ENCODE measurements around the gene PPP1R3E. TPM values are rescaled to one million over a fixed set of nuclear protein-coding genes. Genes with fewer than 3 reads are reported as not detected.

The PPP1R3E gene
- total and polyA plus RNA-seq, 2 of the 13 experiments (the other 11 are each of a cell fraction or from before 2014, with no cell fraction given): 16.5 to 26.5 TPM

GRCh38 chr14:23301288-23301968 is 1.2 kb downstream of the PPP1R3E start (continued):
- TF ChIP-seq ZFP91 (CRISPR knock-in tag; IDR thresholded peaks at IDR 0.05; ENCODE audit: borderline replicate concordance) (no peak), ZNF674 (CRISPR knock-in tag; IDR thresholded peaks at IDR 0.05; ENCODE audit: low read depth) (peak; percentile 60), ZNF234 (CRISPR knock-in tag; conservative IDR thresholded peaks at IDR 0.05) (no peak), CBX5 (CRISPR knock-in tag; IDR thresholded peaks at IDR 0.05; ENCODE audit: borderline replicate concordance) (peak; percentile 94; the same call in 1 of the 2 replicates), HNF4G (IDR thresholded peaks at IDR 0.05; ENCODE audit: borderline replicate concordance, low read depth, low read length) (no peak), HNF4G (CRISPR knock-in tag; IDR thresholded peaks at IDR 0.05; ENCODE audit: borderline replicate concordance, low read depth) (no peak), MXI1 (IDR thresholded peaks at IDR 0.05; ENCODE audit: borderline replicate concordance, low read depth, low read length) (peak; percentile 94; the same call in 2 of the 3 replicates), ZFP36L1 (CRISPR knock-in tag; IDR thresholded peaks at IDR 0.05) (peak; percentile 87; the same call in 1 of the 2 replicates), ZNF777 (CRISPR knock-in tag; IDR thresholded peaks at IDR 0.05) (peak; percentile 85), SNRNP70 (IDR thresholded peaks at IDR 0.05; ENCODE audit: low read depth, low read length) (no peak), KMT2B (CRISPR knock-in tag; IDR thresholded peaks at IDR 0.05) (peak; percentile 74), STAT5B (CRISPR knock-in tag; IDR thresholded peaks at IDR 0.05) (peak; percentile 89), TFE3 (CRISPR knock-in tag; IDR thresholded peaks at IDR 0.05) (peak; percentile 100), SATB2 (CRISPR knock-in tag; IDR thresholded peaks at IDR 0.05) (peak; percentile 91), ZNF121 (CRISPR knock-in tag; IDR thresholded peaks at IDR 0.05) (no peak), IRX3 (CRISPR knock-in tag; IDR thresholded peaks at IDR 0.05; ENCODE audit: borderline replicate concordance, low read depth) (peak; percentile 62; the same call in 1 of the 2 replicates), TARDBP (CRISPR knock-in tag; IDR thresholded peaks at IDR 0.05) (peak; percentile 93), HINFP (CRISPR knock-in tag; IDR thresholded peaks at IDR 0.05; ENCODE audit: low read depth) (peak; percentile 71; the same call in 1 of the 2 replicates), SNAPC2 (CRISPR knock-in tag; IDR thresholded peaks at IDR 0.05) (no peak; the same call in 1 of the 2 replicates), IRF2 (CRISPR knock-in tag; IDR thresholded peaks at IDR 0.05) (peak; percentile 81), MYNN (CRISPR knock-in tag; IDR thresholded peaks at IDR 0.05; ENCODE audit: low read depth) (peak; percentile 90)
- TF ChIP-seq, protein P1, sequence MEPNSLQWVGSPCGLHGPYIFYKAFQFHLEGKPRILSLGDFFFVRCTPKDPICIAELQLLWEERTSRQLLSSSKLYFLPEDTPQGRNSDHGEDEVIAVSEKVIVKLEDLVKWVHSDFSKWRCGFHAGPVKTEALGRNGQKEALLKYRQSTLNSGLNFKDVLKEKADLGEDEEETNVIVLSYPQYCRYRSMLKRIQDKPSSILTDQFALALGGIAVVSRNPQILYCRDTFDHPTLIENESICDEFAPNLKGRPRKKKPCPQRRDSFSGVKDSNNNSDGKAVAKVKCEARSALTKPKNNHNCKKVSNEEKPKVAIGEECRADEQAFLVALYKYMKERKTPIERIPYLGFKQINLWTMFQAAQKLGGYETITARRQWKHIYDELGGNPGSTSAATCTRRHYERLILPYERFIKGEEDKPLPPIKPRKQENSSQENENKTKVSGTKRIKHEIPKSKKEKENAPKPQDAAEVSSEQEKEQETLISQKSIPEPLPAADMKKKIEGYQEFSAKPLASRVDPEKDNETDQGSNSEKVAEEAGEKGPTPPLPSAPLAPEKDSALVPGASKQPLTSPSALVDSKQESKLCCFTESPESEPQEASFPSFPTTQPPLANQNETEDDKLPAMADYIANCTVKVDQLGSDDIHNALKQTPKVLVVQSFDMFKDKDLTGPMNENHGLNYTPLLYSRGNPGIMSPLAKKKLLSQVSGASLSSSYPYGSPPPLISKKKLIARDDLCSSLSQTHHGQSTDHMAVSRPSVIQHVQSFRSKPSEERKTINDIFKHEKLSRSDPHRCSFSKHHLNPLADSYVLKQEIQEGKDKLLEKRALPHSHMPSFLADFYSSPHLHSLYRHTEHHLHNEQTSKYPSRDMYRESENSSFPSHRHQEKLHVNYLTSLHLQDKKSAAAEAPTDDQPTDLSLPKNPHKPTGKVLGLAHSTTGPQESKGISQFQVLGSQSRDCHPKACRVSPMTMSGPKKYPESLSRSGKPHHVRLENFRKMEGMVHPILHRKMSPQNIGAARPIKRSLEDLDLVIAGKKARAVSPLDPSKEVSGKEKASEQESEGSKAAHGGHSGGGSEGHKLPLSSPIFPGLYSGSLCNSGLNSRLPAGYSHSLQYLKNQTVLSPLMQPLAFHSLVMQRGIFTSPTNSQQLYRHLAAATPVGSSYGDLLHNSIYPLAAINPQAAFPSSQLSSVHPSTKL (CRISPR knock-in tag; IDR thresholded peaks at IDR 0.05): peak; percentile 77
